ENCODE data around the gene ZC3H18.

DNA sequence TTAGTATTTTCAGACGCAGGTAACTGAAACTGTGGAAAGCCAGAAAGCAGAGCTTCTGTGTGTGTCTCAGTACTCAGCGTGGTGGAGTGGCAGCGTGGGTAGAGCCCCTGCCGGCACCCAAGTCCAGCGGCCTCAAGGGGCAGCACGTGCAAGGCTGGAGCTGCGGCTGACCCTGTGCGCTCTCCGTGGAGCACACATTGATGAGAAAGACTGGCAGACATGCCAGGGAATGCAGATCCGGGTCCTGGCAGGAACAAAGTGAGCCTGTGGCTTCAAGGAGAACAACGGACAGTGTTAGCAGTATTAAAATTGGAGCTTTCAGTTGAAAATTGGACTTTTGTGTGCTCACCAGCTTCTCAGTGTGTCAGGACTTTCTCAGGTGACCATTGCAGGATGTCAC, 23.3 kb downstream of the ZC3H18 start:
- TF ChIP-seq, protein P1, sequence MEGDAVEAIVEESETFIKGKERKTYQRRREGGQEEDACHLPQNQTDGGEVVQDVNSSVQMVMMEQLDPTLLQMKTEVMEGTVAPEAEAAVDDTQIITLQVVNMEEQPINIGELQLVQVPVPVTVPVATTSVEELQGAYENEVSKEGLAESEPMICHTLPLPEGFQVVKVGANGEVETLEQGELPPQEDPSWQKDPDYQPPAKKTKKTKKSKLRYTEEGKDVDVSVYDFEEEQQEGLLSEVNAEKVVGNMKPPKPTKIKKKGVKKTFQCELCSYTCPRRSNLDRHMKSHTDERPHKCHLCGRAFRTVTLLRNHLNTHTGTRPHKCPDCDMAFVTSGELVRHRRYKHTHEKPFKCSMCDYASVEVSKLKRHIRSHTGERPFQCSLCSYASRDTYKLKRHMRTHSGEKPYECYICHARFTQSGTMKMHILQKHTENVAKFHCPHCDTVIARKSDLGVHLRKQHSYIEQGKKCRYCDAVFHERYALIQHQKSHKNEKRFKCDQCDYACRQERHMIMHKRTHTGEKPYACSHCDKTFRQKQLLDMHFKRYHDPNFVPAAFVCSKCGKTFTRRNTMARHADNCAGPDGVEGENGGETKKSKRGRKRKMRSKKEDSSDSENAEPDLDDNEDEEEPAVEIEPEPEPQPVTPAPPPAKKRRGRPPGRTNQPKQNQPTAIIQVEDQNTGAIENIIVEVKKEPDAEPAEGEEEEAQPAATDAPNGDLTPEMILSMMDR (IDR thresholded peaks at IDR 0.05) = no peak
- TF ChIP-seq POLR2A (IDR thresholded peaks at IDR 0.05) = no peak
